ENCODE results near the gene PDHX. TPM values are rescaled to one million over a fixed set of nuclear protein-coding genes. Genes with fewer than 3 reads are reported as not detected.
"Not testable (repeated sequence)": the region's sequence is repeated elsewhere in the genome, so short reads cannot be mapped to it uniquely, and the experiment has no call there.

The PDHX gene
- total RNA-seq, 1 experiment from 2014 or later, result 48.8 TPM

- DNase-seq (ENCODE audit: low read depth, low spot score), result no peak
- in situ Hi-C loops (cut with HindIII; ENCODE audit: low pct_unique_long_range_greater_than_20kb, low sequenced_read_pairs), result no loop called here
Measured at GRCh38 chr11:34907934-34908593, 8.4 kb upstream of the PDHX start.

- no peak for DNase-seq (ENCODE audit: low read depth, low spot score)
- in situ Hi-C loops (cut with HindIII; ENCODE audit: low pct_unique_long_range_greater_than_20kb, low sequenced_read_pairs), result no loop called here
Measured at GRCh38 chr11:34909415-34909814, 7.0 kb upstream of the PDHX start.

GRCh38 chr11:34909955-34910354, 6.5 kb upstream of the PDHX start:
- in situ Hi-C loops (cut with HindIII; ENCODE audit: low pct_unique_long_range_greater_than_20kb, low sequenced_read_pairs), result no loop called here
- DNase-seq (ENCODE audit: low read depth, low spot score), result no peak

GRCh38 chr11:34910817-34911216, 5.6 kb upstream of the PDHX start:
- DNase-seq (ENCODE audit: low read depth, low spot score), result no peak
- in situ Hi-C loops (cut with HindIII; ENCODE audit: low pct_unique_long_range_greater_than_20kb, low sequenced_read_pairs), result no loop called here

- in situ Hi-C loops (cut with HindIII; ENCODE audit: low pct_unique_long_range_greater_than_20kb, low sequenced_read_pairs), result no loop called here
- DNase-seq (ENCODE audit: low read depth, low spot score), result no peak
Measured at GRCh38 chr11:34911676-34912075, 4.7 kb upstream of the PDHX start.

GRCh38 chr11:34913556-34913955, 2.9 kb upstream of the PDHX start:
- in situ Hi-C loops (cut with HindIII; ENCODE audit: low pct_unique_long_range_greater_than_20kb, low sequenced_read_pairs); DNase-seq (ENCODE audit: low read depth, low spot score): not testable (repeated sequence)

GRCh38 chr11:34915136-34916014, 1.0 kb upstream of the PDHX start:
- in situ Hi-C loops (cut with HindIII; ENCODE audit: low pct_unique_long_range_greater_than_20kb, low sequenced_read_pairs), result no loop called here
- DNase-seq (ENCODE audit: low read depth, low spot score), result peak; percentile 29

GRCh38 chr11:34916843-34917770, 689 bp downstream of the PDHX start:
- in situ Hi-C loops (cut with HindIII; ENCODE audit: low pct_unique_long_range_greater_than_20kb, low sequenced_read_pairs), result no loop called here
- peak; percentile 35 for DNase-seq (ENCODE audit: low read depth, low spot score)

- DNase-seq (ENCODE audit: low read depth, low spot score), result no peak
- in situ Hi-C loops (cut with HindIII; ENCODE audit: low pct_unique_long_range_greater_than_20kb, low sequenced_read_pairs), result no loop called here
Measured at GRCh38 chr11:34921156-34921555, 4.7 kb downstream of the PDHX start.

- in situ Hi-C loops (cut with HindIII; ENCODE audit: low pct_unique_long_range_greater_than_20kb, low sequenced_read_pairs), result no loop called here
- no peak for DNase-seq (ENCODE audit: low read depth, low spot score)
Measured at GRCh38 chr11:34924714-34925113, 8.3 kb downstream of the PDHX start.

- DNase-seq (ENCODE audit: low read depth, low spot score), result peak; percentile 69
- in situ Hi-C loops (cut with HindIII; ENCODE audit: low pct_unique_long_range_greater_than_20kb, low sequenced_read_pairs), result no loop called here
Measured at GRCh38 chr11:34926101-34926830, 9.8 kb downstream of the PDHX start.

- DNase-seq (ENCODE audit: low read depth, low spot score), result no peak
- in situ Hi-C loops (cut with HindIII; ENCODE audit: low pct_unique_long_range_greater_than_20kb, low sequenced_read_pairs), result no loop called here
Measured at GRCh38 chr11:34926831-34927132, 10.4 kb downstream of the PDHX start.

GRCh38 chr11:34928268-34928959, 12.0 kb downstream of the PDHX start:
- in situ Hi-C loops (cut with HindIII; ENCODE audit: low pct_unique_long_range_greater_than_20kb, low sequenced_read_pairs), result no loop called here
- no peak for DNase-seq (ENCODE audit: low read depth, low spot score)

GRCh38 chr11:34928960-34929680, 12.7 kb downstream of the PDHX start:
- in situ Hi-C loops (cut with HindIII; ENCODE audit: low pct_unique_long_range_greater_than_20kb, low sequenced_read_pairs), result no loop called here
- no peak for DNase-seq (ENCODE audit: low read depth, low spot score)

GRCh38 chr11:34929794-34930763, 13.7 kb downstream of the PDHX start:
- DNase-seq (ENCODE audit: low read depth, low spot score), result peak; percentile 85
- in situ Hi-C loops (cut with HindIII; ENCODE audit: low pct_unique_long_range_greater_than_20kb, low sequenced_read_pairs), result no loop called here

Data from SK-MEL-5 (cell line).